SK-N-SH treated with all-trans-retinoic acid at 6 μM for 48 hours (cell line): ENCODE measurements around the gene TNS2.

Experiments
- ATAC-seq: fragments of 200-7000 bp; cut with Tn5 transposase; 3 replicates; pipeline ENCODE4 v1.9.1; 2020; ENCODE audit warnings: mild to moderate bottlenecking, moderate library complexity
- ARNTL ChIP-seq: fragments of 450-650 bp; formaldehyde crosslinking; IDR thresholded peaks from 2 replicates; pipeline ENCODE4 v1.5.0; 2020; ENCODE audit warnings: low read depth, mild to moderate bottlenecking, moderate library complexity, borderline replicate concordance
- BACH2 ChIP-seq: fragments of 250-450 bp; sonication (Bioruptor Pico); IDR thresholded peaks from 2 replicates; pipeline ENCODE4 v1.9.0; 2021; ENCODE audit warnings: mild to moderate bottlenecking, borderline replicate concordance
- CSDC2 ChIP-seq: fragments of 250-450 bp; sonication (Bioruptor Pico); IDR thresholded peaks from 2 replicates; pipeline ENCODE4 v1.5.0; 2020; ENCODE audit warnings: mild to moderate bottlenecking, moderate library complexity
- ESRRG ChIP-seq: fragments of 250-450 bp; sonication (Bioruptor Pico); IDR thresholded peaks from 2 replicates; pipeline ENCODE4 v1.6.1; 2021; ENCODE audit warnings: mild to moderate bottlenecking
- GLIS3 ChIP-seq: fragments of 250-450 bp; sonication (Bioruptor Pico); IDR thresholded peaks from 2 replicates; pipeline ENCODE4 v1.5.0; 2020; ENCODE audit warnings: mild to moderate bottlenecking, moderate library complexity
- ISL1 ChIP-seq: fragments of 250-450 bp; sonication (Bioruptor Pico); IDR thresholded peaks from 2 replicates; pipeline ENCODE4 v2.1.2; 2022; ENCODE audit warnings: mild to moderate bottlenecking, moderate library complexity
- OSR1 ChIP-seq: fragments of 250-450 bp; sonication (Bioruptor Pico); IDR thresholded peaks from 2 replicates; pipeline ENCODE4 v1.8.0; 2022; ENCODE audit warnings: moderate library complexity, mild to moderate bottlenecking, inconsistent platforms
- PPARA ChIP-seq: fragments of 250-450 bp; sonication (Bioruptor Pico); IDR thresholded peaks from 2 replicates; pipeline ENCODE4 v1.5.0; 2020; ENCODE audit warnings: mild to moderate bottlenecking, borderline replicate concordance
- RARB ChIP-seq: fragments of 250-450 bp; sonication (Bioruptor Pico); IDR thresholded peaks from 2 replicates; pipeline ENCODE4 v1.8.0; 2021; ENCODE audit warnings: mild to moderate bottlenecking, moderate library complexity
- TOX ChIP-seq: fragments of 250-450 bp; sonication (Bioruptor Pico); IDR thresholded peaks from 2 replicates; pipeline ENCODE4 v1.8.0; 2021; ENCODE audit warnings: mild to moderate bottlenecking, moderate library complexity, borderline replicate concordance
- ZC3H10 ChIP-seq: fragments of 250-450 bp; sonication (Bioruptor Pico); IDR thresholded peaks from 2 replicates; pipeline ENCODE4 v1.5.1; 2021; ENCODE audit warnings: mild to moderate bottlenecking, moderate library complexity
- ZFP3 ChIP-seq: fragments of 250-450 bp; sonication (Bioruptor Pico); IDR thresholded peaks from 2 replicates; pipeline ENCODE4 v1.5.0; 2020; ENCODE audit warnings: mild to moderate bottlenecking, moderate library complexity
- ZFP30 ChIP-seq: fragments of 450-650 bp; formaldehyde crosslinking; IDR thresholded peaks from 2 replicates; pipeline ENCODE4 v1.5.0; 2022; ENCODE audit warnings: mild to moderate bottlenecking, moderate library complexity
- ZNF565 ChIP-seq: fragments of 450-650 bp; formaldehyde crosslinking; conservative IDR thresholded peaks from 2 replicates; pipeline ENCODE4 v1.5.0; 2020; ENCODE audit warnings: low read depth, mild to moderate bottlenecking, moderate library complexity
- ZNF70 ChIP-seq: fragments of 450-650 bp; formaldehyde crosslinking; IDR thresholded peaks from 2 replicates; pipeline ENCODE4 v1.5.0; 2020; ENCODE audit warnings: mild to moderate bottlenecking, moderate library complexity
- ZNF8 ChIP-seq: fragments of 450-650 bp; formaldehyde crosslinking; IDR thresholded peaks from 2 replicates; pipeline ENCODE4 v1.5.0; 2020; ENCODE audit warnings: mild to moderate bottlenecking, moderate library complexity
- TF ChIP-seq, protein P1 (sequence below): fragments of 250-450 bp; sonication (Bioruptor Pico); IDR thresholded peaks from 2 replicates; pipeline ENCODE4 v1.8.0; 2021; ENCODE audit warnings: low read depth, mild to moderate bottlenecking, moderate library complexity, borderline replicate concordance
- TF ChIP-seq, protein P2 (sequence below): fragments of 250-450 bp; sonication (Bioruptor Pico); IDR thresholded peaks from 2 replicates; pipeline ENCODE4 v1.5.1; 2020; ENCODE audit warnings: low read depth, mild to moderate bottlenecking, moderate library complexity
- TF ChIP-seq, protein P3 (sequence below): fragments of 250-450 bp; sonication (Bioruptor Pico); IDR thresholded peaks from 2 replicates; pipeline ENCODE4 v1.5.1; 2021; ENCODE audit warnings: mild to moderate bottlenecking, moderate library complexity
- TF ChIP-seq, protein P4 (sequence below): fragments of 250-450 bp; sonication (Bioruptor Pico); IDR thresholded peaks from 2 replicates; pipeline ENCODE4 v1.8.0; 2020; ENCODE audit warnings: mild to moderate bottlenecking, moderate library complexity, borderline replicate concordance

Gene TNS2

DNA sequence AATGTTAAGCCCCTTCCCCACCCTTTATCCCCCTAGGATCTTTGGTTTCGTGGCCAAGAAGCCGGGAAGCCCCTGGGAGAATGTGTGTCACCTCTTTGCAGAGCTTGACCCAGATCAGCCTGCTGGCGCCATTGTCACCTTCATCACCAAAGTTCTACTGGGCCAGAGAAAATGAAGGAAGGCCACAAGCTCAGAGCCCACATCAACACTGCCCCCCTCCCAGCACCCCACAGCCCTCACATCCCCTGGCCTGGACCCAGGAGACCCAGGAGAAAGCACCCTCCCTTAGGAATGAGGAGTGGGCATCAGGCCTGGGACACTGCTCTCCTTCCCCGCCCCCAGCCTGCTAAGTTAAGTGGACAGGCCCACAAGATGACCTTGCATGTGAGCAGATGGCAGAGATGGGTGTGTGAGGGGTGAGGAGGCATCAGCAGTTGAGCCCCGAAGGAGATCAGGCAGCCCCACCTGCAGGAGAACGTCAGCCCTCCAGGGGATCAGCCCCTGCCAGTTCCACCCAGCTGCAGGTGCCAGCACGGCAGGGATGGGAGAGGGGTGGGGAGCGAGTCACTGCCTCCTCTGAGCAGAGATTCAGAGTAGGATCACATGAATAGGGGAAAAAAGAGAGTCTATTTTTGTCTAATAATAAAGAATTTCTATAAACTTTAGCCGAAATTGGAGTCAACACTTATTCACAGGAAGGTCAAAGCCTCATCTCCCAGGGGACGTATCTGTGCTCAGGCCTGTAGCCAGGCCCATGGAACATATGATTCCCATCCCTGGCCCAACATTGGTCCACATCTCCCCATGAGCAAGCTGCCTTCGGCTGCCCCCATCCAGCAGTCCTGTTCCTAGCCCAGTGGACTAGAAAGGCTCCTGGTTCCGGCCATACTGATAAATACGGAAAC, 14.1 kb downstream of the TNS2 start:
- TF ChIP-seq, protein P1, sequence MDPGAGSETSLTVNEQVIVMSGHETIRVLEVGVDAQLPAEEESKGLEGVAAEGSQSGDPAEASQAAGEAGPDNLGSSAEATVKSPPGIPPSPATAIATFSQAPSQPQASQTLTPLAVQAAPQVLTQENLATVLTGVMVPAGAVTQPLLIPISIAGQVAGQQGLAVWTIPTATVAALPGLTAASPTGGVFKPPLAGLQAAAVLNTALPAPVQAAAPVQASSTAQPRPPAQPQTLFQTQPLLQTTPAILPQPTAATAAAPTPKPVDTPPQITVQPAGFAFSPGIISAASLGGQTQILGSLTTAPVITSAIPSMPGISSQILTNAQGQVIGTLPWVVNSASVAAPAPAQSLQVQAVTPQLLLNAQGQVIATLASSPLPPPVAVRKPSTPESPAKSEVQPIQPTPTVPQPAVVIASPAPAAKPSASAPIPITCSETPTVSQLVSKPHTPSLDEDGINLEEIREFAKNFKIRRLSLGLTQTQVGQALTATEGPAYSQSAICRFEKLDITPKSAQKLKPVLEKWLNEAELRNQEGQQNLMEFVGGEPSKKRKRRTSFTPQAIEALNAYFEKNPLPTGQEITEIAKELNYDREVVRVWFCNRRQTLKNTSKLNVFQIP (CRISPR knock-in tag) = no peak
- TF ChIP-seq ZNF70 (CRISPR knock-in tag) = no peak
- TF ChIP-seq RARB (CRISPR knock-in tag) = no peak
- TF ChIP-seq, protein P2, sequence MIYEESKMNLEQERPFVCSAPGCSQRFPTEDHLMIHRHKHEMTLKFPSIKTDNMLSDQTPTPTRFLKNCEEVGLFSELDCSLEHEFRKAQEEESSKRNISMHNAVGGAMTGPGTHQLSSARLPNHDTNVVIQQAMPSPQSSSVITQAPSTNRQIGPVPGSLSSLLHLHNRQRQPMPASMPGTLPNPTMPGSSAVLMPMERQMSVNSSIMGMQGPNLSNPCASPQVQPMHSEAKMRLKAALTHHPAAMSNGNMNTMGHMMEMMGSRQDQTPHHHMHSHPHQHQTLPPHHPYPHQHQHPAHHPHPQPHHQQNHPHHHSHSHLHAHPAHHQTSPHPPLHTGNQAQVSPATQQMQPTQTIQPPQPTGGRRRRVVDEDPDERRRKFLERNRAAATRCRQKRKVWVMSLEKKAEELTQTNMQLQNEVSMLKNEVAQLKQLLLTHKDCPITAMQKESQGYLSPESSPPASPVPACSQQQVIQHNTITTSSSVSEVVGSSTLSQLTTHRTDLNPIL (CRISPR knock-in tag) = no peak
- no peak for TF ChIP-seq ESRRG
- TF ChIP-seq BACH2 (CRISPR knock-in tag) = no peak
- TF ChIP-seq ISL1 (CRISPR knock-in tag) = no peak
- no peak for TF ChIP-seq PPARA (CRISPR knock-in tag)
- TF ChIP-seq ZC3H10 (CRISPR knock-in tag) = no peak
- TF ChIP-seq ZNF565 = no peak
- ATAC-seq = no peak

DNA sequence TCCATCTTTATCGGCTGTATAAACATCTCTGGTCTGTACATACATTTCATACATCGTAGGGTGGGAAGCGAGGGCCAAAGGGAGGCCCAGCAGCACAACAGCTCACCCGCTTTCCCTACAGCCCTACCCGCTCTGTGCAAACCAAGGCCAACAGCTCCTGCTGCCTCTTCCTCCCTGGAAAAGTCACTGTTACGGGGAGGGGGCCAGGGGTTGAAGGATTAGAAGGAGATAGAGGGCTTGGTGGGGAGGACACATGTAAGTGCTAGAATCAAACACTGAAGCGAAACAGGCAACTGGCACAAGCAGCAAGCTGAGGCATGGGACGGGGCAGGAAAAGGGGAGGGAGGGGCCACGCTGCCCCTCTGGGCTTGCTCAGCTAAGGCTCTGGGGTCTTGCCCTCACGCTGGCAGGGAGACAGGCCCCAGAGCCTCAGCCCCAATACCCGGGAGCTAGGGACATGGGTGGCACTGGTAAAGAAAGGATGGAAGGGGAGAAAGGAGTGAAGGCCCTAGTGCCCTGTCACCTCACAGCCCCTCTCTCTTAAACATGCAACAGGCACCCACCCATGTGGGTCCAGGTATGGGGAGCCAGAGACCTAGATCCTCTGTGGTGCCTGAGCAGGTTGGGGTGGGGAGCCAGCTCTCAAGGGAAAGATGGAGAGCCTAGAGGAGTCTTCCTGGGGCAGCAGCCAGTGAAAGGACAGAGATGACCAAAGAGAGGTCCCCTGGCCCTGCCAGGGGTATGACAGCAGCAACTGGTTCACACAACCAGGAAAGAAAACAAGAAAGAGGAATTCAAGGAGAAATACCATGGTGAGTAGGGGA, 15.0 kb downstream of the TNS2 start:
- TF ChIP-seq, protein P3, sequence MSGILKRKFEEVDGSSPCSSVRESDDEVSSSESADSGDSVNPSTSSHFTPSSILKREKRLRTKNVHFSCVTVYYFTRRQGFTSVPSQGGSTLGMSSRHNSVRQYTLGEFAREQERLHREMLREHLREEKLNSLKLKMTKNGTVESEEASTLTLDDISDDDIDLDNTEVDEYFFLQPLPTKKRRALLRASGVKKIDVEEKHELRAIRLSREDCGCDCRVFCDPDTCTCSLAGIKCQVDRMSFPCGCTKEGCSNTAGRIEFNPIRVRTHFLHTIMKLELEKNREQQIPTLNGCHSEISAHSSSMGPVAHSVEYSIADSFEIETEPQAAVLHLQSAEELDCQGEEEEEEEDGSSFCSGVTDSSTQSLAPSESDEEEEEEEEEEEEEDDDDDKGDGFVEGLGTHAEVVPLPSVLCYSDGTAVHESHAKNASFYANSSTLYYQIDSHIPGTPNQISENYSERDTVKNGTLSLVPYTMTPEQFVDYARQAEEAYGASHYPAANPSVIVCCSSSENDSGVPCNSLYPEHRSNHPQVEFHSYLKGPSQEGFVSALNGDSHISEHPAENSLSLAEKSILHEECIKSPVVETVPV (CRISPR knock-in tag) = no peak
- TF ChIP-seq RARB (CRISPR knock-in tag) = no peak; the same call in 1 of the 2 replicates
- no peak for TF ChIP-seq OSR1 (CRISPR knock-in tag)
- TF ChIP-seq BACH2 (CRISPR knock-in tag) = no peak
- no peak for TF ChIP-seq ZNF8 (CRISPR knock-in tag)
- no peak for ATAC-seq

DNA sequence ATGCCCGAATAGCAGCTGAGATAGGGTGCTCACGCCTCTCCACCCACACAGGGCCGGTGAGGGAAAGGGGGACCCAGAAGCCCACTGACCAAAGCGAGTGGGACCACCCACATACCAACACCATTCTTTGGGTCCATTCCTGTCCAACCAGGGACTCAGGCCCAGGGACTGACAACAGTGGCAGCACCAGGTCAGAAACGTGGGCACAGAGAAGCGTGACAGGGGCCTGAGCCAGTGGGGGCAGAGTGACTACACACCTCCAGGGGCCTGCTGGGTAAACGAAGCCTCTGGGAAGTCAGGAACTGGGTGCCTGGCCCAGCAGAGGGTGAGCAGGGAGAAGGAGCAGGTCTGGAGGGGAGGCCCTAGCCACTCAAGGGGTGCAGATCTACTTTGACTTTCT, 15.6 kb downstream of the TNS2 start:
- no peak for TF ChIP-seq ZFP3 (CRISPR knock-in tag)
- TF ChIP-seq, protein P4, sequence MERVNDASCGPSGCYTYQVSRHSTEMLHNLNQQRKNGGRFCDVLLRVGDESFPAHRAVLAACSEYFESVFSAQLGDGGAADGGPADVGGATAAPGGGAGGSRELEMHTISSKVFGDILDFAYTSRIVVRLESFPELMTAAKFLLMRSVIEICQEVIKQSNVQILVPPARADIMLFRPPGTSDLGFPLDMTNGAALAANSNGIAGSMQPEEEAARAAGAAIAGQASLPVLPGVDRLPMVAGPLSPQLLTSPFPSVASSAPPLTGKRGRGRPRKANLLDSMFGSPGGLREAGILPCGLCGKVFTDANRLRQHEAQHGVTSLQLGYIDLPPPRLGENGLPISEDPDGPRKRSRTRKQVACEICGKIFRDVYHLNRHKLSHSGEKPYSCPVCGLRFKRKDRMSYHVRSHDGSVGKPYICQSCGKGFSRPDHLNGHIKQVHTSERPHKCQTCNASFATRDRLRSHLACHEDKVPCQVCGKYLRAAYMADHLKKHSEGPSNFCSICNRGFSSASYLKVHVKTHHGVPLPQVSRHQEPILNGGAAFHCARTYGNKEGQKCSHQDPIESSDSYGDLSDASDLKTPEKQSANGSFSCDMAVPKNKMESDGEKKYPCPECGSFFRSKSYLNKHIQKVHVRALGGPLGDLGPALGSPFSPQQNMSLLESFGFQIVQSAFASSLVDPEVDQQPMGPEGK (CRISPR knock-in tag) = no peak
- no peak for TF ChIP-seq ZFP30 (CRISPR knock-in tag)
- TF ChIP-seq ESRRG = no peak
- TF ChIP-seq ARNTL (CRISPR knock-in tag) = no peak
- TF ChIP-seq GLIS3 = no peak
- no peak for TF ChIP-seq OSR1 (CRISPR knock-in tag)
- TF ChIP-seq ZNF565 = no peak
- TF ChIP-seq ZNF8 (CRISPR knock-in tag) = no peak
- TF ChIP-seq BACH2 (CRISPR knock-in tag) = no peak
- no peak for TF ChIP-seq ZNF70 (CRISPR knock-in tag)
- no peak for TF ChIP-seq RARB (CRISPR knock-in tag)
- TF ChIP-seq CSDC2 (CRISPR knock-in tag) = no peak
- no peak for TF ChIP-seq TOX (CRISPR knock-in tag)
- ATAC-seq = peak; percentile 4
